GM23338 (cell line): Measurements from ENCODE around the gene CTNND2.

Experiments
- CREB1 ChIP-seq: fragments of 250-450 bp; sonication (Bioruptor Pico); IDR thresholded peaks from 2 replicates; pipeline ENCODE4 v1.5.0; 2020; ENCODE audit warnings: low read depth, mild to moderate bottlenecking, moderate library complexity
- CTCF ChIP-seq, 2 experiments: fragments of 200-600 bp in 1 of 2; sonication (generic) in 1 of 2; conservative IDR thresholded peaks; 2 replicates each; pipeline versions ENCODE4 v1.5.1 to v1.6.1; 2016 to 2017; ENCODE audit warnings: antibody characterized with exemption in 2 of 2, low read depth in 2 of 2, mild to moderate bottlenecking in 2 of 2, moderate library complexity in 1 of 2
- ETS1 ChIP-seq: IDR thresholded peaks from 2 replicates; pipeline ENCODE4 v1.6.1; 2016; ENCODE audit warnings: antibody characterized with exemption
- EZH2 ChIP-seq: fragments of 200-600 bp; sonication (generic); IDR thresholded peaks from one replicate; pipeline ENCODE4 v1.8.0; 2017; ENCODE audit warnings: antibody characterized with exemption, mild to moderate bottlenecking, low read depth; ENCODE audit not compliant: unreplicated experiment
- EZH2phosphoT487 ChIP-seq: fragments of 200-600 bp; sonication (generic); IDR thresholded peaks from one replicate; pipeline ENCODE4 v1.8.1; 2018; ENCODE audit warnings: antibody characterized with exemption; ENCODE audit not compliant: unreplicated experiment
- POLR2AphosphoS5 ChIP-seq: IDR thresholded peaks from 2 replicates; pipeline ENCODE4 v1.6.1; 2016; ENCODE audit warnings: antibody characterized with exemption, low read depth
- STAT1 ChIP-seq: IDR thresholded peaks from one replicate; pipeline ENCODE4 v1.6.1; 2016; ENCODE audit warnings: antibody characterized with exemption; ENCODE audit not compliant: unreplicated experiment
- ZNF114 ChIP-seq: fragments of 250-450 bp; sonication (Bioruptor Pico); IDR thresholded peaks from 2 replicates; pipeline ENCODE4 v1.5.0; 2020; ENCODE audit warnings: mild to moderate bottlenecking, moderate library complexity
- ZNF331 ChIP-seq: fragments of 250-450 bp; sonication (Bioruptor Pico); IDR thresholded peaks from 2 replicates; pipeline ENCODE4 v1.5.0; 2020; ENCODE audit warnings: low read depth, mild to moderate bottlenecking, moderate library complexity
- TF ChIP-seq, protein P1 (sequence below): IDR thresholded peaks from one replicate; pipeline ENCODE4 v1.6.1; 2018; ENCODE audit warnings: antibody characterized with exemption; ENCODE audit not compliant: unreplicated experiment

DNA sequence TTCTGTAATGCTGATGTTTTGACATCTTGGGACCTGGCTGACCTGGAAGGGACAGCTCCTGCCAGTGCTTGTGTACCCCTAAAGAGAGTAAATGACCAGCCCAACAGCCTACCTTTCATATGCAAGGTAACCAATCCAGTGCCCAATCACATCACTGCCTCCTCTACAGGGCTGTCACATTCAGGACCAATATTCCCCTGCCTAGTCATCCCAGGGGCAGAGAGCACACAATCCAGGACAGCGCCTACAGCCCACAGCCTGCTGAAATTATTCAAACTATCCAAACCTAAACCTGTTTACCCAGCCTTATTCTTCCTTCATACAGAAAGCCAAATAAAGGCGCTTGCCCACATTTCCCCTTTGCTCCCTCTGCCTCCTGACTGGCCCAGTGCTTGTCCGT is 284.1 kb downstream of the CTNND2 start:
- TF ChIP-seq STAT1 (no peak), POLR2AphosphoS5 (no peak), CTCF (conservative IDR thresholded peaks at IDR 0.05; ENCODE audit: low read depth in 2 of 2) (no peak), EZH2 (no peak), EZH2phosphoT487 (no peak), CREB1 (CRISPR knock-in tag) (no peak), ZNF114 (CRISPR knock-in tag) (no peak), ZNF331 (CRISPR knock-in tag) (no peak), ETS1 (no peak)
- TF ChIP-seq, protein P1, sequence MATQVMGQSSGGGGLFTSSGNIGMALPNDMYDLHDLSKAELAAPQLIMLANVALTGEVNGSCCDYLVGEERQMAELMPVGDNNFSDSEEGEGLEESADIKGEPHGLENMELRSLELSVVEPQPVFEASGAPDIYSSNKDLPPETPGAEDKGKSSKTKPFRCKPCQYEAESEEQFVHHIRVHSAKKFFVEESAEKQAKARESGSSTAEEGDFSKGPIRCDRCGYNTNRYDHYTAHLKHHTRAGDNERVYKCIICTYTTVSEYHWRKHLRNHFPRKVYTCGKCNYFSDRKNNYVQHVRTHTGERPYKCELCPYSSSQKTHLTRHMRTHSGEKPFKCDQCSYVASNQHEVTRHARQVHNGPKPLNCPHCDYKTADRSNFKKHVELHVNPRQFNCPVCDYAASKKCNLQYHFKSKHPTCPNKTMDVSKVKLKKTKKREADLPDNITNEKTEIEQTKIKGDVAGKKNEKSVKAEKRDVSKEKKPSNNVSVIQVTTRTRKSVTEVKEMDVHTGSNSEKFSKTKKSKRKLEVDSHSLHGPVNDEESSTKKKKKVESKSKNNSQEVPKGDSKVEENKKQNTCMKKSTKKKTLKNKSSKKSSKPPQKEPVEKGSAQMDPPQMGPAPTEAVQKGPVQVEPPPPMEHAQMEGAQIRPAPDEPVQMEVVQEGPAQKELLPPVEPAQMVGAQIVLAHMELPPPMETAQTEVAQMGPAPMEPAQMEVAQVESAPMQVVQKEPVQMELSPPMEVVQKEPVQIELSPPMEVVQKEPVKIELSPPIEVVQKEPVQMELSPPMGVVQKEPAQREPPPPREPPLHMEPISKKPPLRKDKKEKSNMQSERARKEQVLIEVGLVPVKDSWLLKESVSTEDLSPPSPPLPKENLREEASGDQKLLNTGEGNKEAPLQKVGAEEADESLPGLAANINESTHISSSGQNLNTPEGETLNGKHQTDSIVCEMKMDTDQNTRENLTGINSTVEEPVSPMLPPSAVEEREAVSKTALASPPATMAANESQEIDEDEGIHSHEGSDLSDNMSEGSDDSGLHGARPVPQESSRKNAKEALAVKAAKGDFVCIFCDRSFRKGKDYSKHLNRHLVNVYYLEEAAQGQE: no peak
